OCI-LY7 (cell line): Measurements from ENCODE around the gene CEP164. TPM values are rescaled to one million over a fixed set of nuclear protein-coding genes. Genes with fewer than 3 reads are reported as not detected.

ENCODE experiments used
- BruUV-seq: library from RNA; stranded (reverse); fragments of 400-500 nt; replicated peaks from 2 replicates; lab custom pipeline; 2021; lab: Mats Ljungman, UMichigan
- CTCF ChIA-PET: fragments of 300-600 bp; sonication (Branson Sonifier 250); formaldehyde crosslinking; loops from one replicate; lab custom pipeline; 2022; ENCODE audit warnings: antibody characterized with exemption; ENCODE audit not compliant: unreplicated experiment; lab: Charles Lee
- POLR2A ChIA-PET: fragments of 300-600 bp; sonication (Branson Sonifier 250); formaldehyde crosslinking; loops from one replicate; lab custom pipeline; 2022; ENCODE audit warnings: antibody characterized with exemption; lab: Charles Lee
- DNase-seq: peaks from one replicate; pipeline ENCODE4 v3.0.0-alpha.2; 2015; ENCODE audit warnings: low spot score
- H2AFZ ChIP-seq: fragments of 200-600 bp; sonication (generic), shearing (Covaris generic); 2 replicates; pipeline ENCODE4 v1.6.1; 2014; ENCODE audit warnings: mild to moderate bottlenecking, antibody characterized with exemption, low read length, moderate library complexity
- H3K27ac ChIP-seq: fragments of 200-600 bp; sonication (generic); 2 replicates; pipeline ENCODE4 v1.5.1; 2014; ENCODE audit warnings: mixed run types, low read depth, mild to moderate bottlenecking, moderate library complexity, low read length, inconsistent platforms; ENCODE audit not compliant: poor library complexity, severe bottlenecking
- H3K36me3 ChIP-seq: fragments of 200-600 bp; sonication (generic); 2 replicates; pipeline ENCODE4 v1.6.1; 2014; ENCODE audit warnings: mild to moderate bottlenecking, antibody characterized with exemption, low read length, moderate library complexity, mixed read lengths; ENCODE audit not compliant: insufficient read depth
- H3K4me1 ChIP-seq: fragments of 200-600 bp; sonication (generic); 2 replicates; pipeline ENCODE4 v1.5.1; 2014; ENCODE audit warnings: mild to moderate bottlenecking, low read length; ENCODE audit not compliant: insufficient read depth, poor library complexity, severe bottlenecking
- H3K4me2 ChIP-seq: fragments of 200-600 bp; sonication (generic); 2 replicates; pipeline ENCODE4 v1.6.1; 2014; ENCODE audit warnings: mild to moderate bottlenecking, low read length
- H3K4me3 ChIP-seq: fragments of 200-600 bp; sonication (generic); 2 replicates; pipeline ENCODE4 v1.5.1; 2014; ENCODE audit warnings: mild to moderate bottlenecking, low read depth, low read length; ENCODE audit not compliant: poor library complexity, severe bottlenecking
- H3K79me2 ChIP-seq: fragments of 200-600 bp; sonication (generic); 2 replicates; pipeline ENCODE4 v1.6.1; 2016; ENCODE audit warnings: low read depth, mild to moderate bottlenecking, low read length, moderate library complexity, mixed read lengths; ENCODE audit not compliant: insufficient read depth
- H3K9me2 ChIP-seq: fragments of 200-600 bp; sonication (generic); 2 replicates; pipeline ENCODE4 v1.6.1; 2016; ENCODE audit warnings: mild to moderate bottlenecking, low read length, mixed read lengths; ENCODE audit not compliant: insufficient read depth
- H3K9me3 ChIP-seq: fragments of 200-600 bp; sonication (generic); 2 replicates; pipeline ENCODE4 v1.6.1; 2014; ENCODE audit warnings: mild to moderate bottlenecking, mixed run types, low read length, mixed read lengths
- H4K20me1 ChIP-seq: fragments of 200-600 bp; sonication (generic); 2 replicates; pipeline ENCODE4 v1.6.1; 2014; ENCODE audit warnings: mild to moderate bottlenecking, antibody characterized with exemption, low read length, moderate library complexity, mixed read lengths; ENCODE audit not compliant: insufficient read depth
- EZH2phosphoT487 ChIP-seq: fragments of 200-600 bp; sonication (generic); IDR thresholded peaks from 2 replicates; pipeline ENCODE4 v1.6.1; 2018; ENCODE audit warnings: low read depth, borderline replicate concordance, mild to moderate bottlenecking, mixed run types, antibody characterized with exemption, low read length, moderate library complexity, mixed read lengths
- intact Hi-C: fragments of 100-400 bp; cut with micrococcal nuclease; formaldehyde crosslinking; loops from one replicate; pipeline ENCODE4 v1.10.0; 2022; ENCODE audit not compliant: unreplicated experiment
- total RNA-seq, 2 experiments: library from RNA; depleted of rRNA in 1 of 2; stranded (reverse); fragments of >200 nt in 1 of 2; shearing (Covaris generic) in 1 of 2; gene quantifications; 2 replicates each; pipeline ENCODE4 v1.2.3, GENCODE V29; 2014 to 2022
- TF ChIP-seq, protein P1 (sequence below): fragments of 200-600 bp; sonication (generic); conservative IDR thresholded peaks from 2 replicates; pipeline ENCODE4 v1.5.1; 2014; ENCODE audit warnings: mild to moderate bottlenecking, antibody characterized with exemption, low read length, moderate library complexity, mixed read lengths

The CEP164 gene
- total RNA-seq, 2 experiments from 2014 or later = 25.3 to 48.7 TPM

DNA sequence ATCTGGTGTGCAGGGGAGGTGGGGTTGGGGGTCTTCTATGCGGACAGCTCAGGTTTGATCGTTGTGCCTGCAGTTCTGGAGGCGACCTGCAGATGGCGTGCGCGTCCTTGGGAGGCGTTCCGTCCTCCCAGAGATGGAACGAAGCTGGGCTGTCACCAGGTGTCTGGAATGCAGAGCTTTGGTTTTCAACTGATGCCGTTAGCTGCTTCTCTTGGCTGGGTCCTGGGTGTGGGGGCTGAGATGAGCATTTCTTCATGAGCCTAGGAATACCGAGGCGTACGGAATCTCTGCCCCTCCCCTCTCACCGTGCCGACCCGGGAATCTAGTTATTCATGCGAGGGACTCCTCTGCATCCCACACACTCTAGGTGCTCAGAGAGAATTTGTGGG, 98.6 kb downstream of the CEP164 start:
- no peaks in the 10 kb centered on the region for H4K20me1 ChIP-seq
- H2AFZ ChIP-seq = no peak overlapping the region
- TF ChIP-seq, protein P1, sequence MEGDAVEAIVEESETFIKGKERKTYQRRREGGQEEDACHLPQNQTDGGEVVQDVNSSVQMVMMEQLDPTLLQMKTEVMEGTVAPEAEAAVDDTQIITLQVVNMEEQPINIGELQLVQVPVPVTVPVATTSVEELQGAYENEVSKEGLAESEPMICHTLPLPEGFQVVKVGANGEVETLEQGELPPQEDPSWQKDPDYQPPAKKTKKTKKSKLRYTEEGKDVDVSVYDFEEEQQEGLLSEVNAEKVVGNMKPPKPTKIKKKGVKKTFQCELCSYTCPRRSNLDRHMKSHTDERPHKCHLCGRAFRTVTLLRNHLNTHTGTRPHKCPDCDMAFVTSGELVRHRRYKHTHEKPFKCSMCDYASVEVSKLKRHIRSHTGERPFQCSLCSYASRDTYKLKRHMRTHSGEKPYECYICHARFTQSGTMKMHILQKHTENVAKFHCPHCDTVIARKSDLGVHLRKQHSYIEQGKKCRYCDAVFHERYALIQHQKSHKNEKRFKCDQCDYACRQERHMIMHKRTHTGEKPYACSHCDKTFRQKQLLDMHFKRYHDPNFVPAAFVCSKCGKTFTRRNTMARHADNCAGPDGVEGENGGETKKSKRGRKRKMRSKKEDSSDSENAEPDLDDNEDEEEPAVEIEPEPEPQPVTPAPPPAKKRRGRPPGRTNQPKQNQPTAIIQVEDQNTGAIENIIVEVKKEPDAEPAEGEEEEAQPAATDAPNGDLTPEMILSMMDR = peak; percentile 96
- TF ChIP-seq EZH2phosphoT487 = no peak
- no peaks in the 10 kb centered on the region for H3K9me3 ChIP-seq
- no peak overlapping the region for H3K4me2 ChIP-seq
- H3K4me1 ChIP-seq = no peaks in the 10 kb centered on the region
- DNase-seq = peak; percentile 58
- H3K4me3 ChIP-seq = no peak overlapping the region
- H3K9me2 ChIP-seq = no peaks in the 10 kb centered on the region
- H3K27ac ChIP-seq = no peak overlapping the region
- H3K79me2 ChIP-seq = no peaks in the 10 kb centered on the region
- POLR2A ChIA-PET = no interaction called here
- H3K36me3 ChIP-seq = no peaks in the 10 kb centered on the region
- CTCF ChIA-PET = interaction anchor here (0.6 to 1.1 kb wide), 4 partner anchors 89 to 391 kb away, joined by 3 to 5 read pairs (median 3); no protein-coding TSS in a partner anchor
- no TSS peak for BruUV-seq
- intact Hi-C loops = loop anchor here (1.0 to 2.0 kb wide), 2 partner anchors 169 to 391 kb away; no protein-coding TSS in a partner anchor

DNA sequence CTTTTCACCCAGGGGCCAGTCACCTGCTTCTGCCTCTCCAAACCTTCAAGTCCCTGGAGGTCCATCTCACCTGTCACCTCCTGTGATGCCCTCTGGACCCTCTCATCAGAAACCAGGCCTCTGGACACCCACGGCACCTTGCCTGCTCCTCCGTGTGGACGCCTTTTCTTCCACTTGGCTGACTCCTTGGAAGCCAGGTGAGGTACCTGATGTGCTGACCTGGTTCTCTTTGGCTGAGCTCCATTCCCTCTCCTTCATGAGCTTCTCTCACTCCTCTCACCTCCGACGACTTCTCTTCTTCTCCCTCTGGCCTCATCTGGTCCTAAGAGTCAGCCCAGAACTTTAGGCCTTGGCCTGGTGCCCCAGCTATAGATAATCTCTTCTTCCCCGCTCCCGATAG, 99.3 kb downstream of the CEP164 start:
- Histone ChIP-seq H3K9me3 (no peaks in the 10 kb centered on the region), H3K4me1 (no peaks in the 10 kb centered on the region), H2AFZ (no peak overlapping the region), H3K36me3 (no peaks in the 10 kb centered on the region), H3K27ac (no peak overlapping the region), H3K9me2 (no peaks in the 10 kb centered on the region), H3K79me2 (no peaks in the 10 kb centered on the region), H4K20me1 (no peaks in the 10 kb centered on the region), H3K4me2 (no peak overlapping the region), H3K4me3 (no peak overlapping the region)
- no TSS peak for BruUV-seq
- TF ChIP-seq EZH2phosphoT487 = no peak
- TF ChIP-seq, protein P1 = no peak
- POLR2A ChIA-PET = no interaction called here
- no peak for DNase-seq
- intact Hi-C loops = loop anchor here (1.0 to 2.0 kb wide), 2 partner anchors 168 to 390 kb away; no protein-coding TSS in a partner anchor
- CTCF ChIA-PET = interaction anchor here (1.0 kb wide), 1 partner anchor 191 kb away, joined by 3 read pairs; no protein-coding TSS in a partner anchor

DNA sequence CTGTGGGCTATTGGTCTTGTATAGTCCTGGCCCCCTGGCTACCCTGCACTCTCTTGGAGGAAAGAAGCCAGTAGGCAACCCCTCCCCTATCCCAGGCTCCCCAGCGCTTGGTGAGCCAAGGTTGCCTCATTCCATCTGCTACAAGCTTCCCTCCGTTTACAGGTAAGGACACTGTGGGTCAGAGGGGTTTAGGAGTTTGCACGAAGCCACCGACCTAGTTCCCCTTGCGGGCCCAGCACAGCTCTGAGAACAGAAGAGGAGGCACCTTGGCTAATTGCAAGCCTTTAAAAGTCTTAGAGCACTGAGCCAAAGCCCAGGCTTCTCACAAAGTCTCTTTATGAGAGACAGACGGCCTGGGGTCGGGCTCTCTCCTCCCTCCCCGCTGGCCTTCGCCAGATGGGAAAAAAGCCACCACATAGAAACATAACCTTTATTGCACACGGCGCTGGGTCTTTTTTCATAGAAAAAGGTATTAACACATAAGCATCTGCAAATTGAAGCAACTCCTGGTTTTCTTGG, 99.8 kb downstream of the CEP164 start:
- Histone ChIP-seq H3K4me2 (no peak overlapping the region), H4K20me1 (no peaks in the 10 kb centered on the region), H2AFZ (no peak overlapping the region), H3K27ac (no peak overlapping the region), H3K79me2 (no peaks in the 10 kb centered on the region), H3K9me2 (no peaks in the 10 kb centered on the region), H3K36me3 (no peaks in the 10 kb centered on the region), H3K9me3 (no peaks in the 10 kb centered on the region), H3K4me3 (no peak overlapping the region), H3K4me1 (no peaks in the 10 kb centered on the region)
- CTCF ChIA-PET = no interaction called here
- intact Hi-C loops = loop anchor here (2.0 kb wide), 1 partner anchor 167 kb away; no protein-coding TSS in a partner anchor
- POLR2A ChIA-PET = no interaction called here
- TF ChIP-seq, protein P1 = no peak
- no peak for TF ChIP-seq EZH2phosphoT487
- DNase-seq = no peak
- BruUV-seq = no TSS peak
